CD4-positive, alpha-beta T cell treated with Interleukin-6 at 100 ng/mL for 8 hours (primary cell): ENCODE data around the gene TRIM71.
"Not testable (repeated sequence)": the region's sequence is repeated elsewhere in the genome, so short reads cannot be mapped to it uniquely, and the experiment has no call there.

Experiments used
- DNase-seq: peaks from one replicate; pipeline ENCODE4 v3.0.0-alpha.2; 2020; ENCODE audit warnings: mixed read lengths, low spot score

The TRIM71 gene

DNA sequence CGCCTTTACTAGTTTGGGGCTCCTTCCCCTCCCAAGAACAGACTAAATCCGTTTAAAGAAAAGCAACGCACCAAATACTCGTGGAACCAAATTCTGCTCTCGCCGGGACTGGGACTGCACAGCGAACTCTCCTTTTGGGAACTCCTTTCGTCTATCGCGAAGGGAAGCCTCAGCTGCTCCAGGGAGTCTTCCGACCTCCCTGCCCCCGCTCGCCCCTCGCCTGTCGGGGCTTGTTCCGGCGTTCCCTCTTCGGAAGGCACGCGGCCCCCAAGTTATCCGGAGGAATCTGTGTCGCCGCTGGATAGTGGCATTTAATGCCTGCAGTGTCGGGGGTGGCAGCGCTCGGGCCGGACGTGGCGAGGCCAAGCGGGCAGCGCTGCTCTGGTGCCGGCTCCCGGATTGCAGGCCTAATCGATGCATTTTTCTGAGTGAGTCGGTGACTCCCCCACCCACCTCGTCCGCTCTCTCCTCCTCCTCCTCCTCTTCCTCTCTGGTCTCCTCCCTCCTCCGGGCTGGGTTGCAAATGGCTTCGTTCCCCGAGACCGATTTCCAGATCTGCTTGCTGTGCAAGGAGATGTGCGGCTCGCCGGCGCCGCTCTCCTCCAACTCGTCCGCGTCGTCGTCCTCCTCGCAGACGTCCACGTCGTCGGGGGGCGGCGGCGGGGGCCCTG, at the start of gene TRIM71:
Gene TRIM71, plus strand, starts transcription at position 440 of the 671 bp plus-strand sequence. Its CDS starts 84 bp downstream, at position 524.
- DNase-seq, result no peak

GRCh38 chr3:32778389-32778788, 39.4 kb upstream of the TRIM71 start:
- DNase-seq, result no peak

GRCh38 chr3:32780071-32780734, 37.6 kb upstream of the TRIM71 start:
- no peak for DNase-seq

GRCh38 chr3:32780735-32781210, 37.0 kb upstream of the TRIM71 start:
- no peak for DNase-seq

DNA sequence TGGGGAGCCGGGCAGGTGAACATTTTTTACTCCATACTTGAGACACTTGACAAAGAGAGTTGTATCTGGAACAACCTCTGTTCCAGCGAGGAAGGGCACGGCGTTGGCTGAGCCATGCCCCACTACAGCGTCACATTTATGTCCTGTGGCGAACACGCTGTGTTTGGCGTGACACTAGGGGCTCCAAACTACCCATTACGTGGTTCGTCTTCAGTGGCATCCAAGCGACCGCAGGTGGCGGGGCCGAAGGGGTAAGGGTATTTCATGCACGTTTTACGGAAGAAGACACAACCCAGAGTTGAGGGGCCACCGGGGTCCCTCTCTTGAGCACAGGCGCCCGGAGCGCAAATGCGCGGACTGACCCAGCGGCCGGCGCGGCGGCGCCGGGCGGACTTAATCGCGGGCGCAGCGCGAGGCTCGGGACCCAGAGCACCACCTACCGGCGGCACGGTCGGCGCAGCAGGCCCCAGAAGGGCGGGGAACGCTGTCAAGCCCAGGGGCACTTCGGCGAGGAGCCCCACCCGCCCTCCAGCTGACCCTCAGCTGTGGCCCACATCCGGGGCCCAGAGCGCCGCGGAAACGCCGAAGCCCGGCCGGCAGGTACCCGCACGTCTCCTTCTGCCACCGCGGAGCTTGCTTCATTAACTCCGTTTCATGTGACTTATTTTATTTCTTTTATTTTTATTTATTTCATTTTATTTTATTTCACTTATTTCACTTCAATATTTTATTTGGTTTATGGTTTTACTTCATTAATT, 36.4 kb upstream of the TRIM71 start:
- DNase-seq, result peak; percentile 34

DNA sequence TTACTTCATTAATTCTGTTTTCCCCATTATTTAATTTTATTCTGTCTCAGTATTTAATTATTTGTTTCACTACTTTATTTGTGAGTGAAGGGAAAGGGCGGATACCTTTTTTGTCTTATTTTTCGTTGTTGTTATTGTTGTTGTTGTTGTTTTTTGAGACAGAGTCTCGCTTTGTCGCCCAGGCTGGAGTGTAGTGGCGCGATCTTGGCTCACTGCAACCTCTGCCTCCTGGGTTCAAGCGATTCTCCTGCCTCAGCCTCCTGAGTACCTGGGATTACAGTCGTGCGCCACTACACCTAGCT, 35.9 kb upstream of the TRIM71 start:
- DNase-seq, result not testable (repeated sequence)

GRCh38 chr3:32782407-32782806, 35.4 kb upstream of the TRIM71 start:
- DNase-seq, result no peak

- DNase-seq, result no peak
Measured at GRCh38 chr3:32791833-32792232, 26.0 kb upstream of the TRIM71 start.

GRCh38 chr3:32794487-32795308, 23.1 kb upstream of the TRIM71 start:
- no peak for DNase-seq

- not testable (repeated sequence) for DNase-seq
Measured at GRCh38 chr3:32796384-32796950, 21.3 kb upstream of the TRIM71 start.

GRCh38 chr3:32797776-32798175, 20.0 kb upstream of the TRIM71 start:
- DNase-seq, result no peak

DNA sequence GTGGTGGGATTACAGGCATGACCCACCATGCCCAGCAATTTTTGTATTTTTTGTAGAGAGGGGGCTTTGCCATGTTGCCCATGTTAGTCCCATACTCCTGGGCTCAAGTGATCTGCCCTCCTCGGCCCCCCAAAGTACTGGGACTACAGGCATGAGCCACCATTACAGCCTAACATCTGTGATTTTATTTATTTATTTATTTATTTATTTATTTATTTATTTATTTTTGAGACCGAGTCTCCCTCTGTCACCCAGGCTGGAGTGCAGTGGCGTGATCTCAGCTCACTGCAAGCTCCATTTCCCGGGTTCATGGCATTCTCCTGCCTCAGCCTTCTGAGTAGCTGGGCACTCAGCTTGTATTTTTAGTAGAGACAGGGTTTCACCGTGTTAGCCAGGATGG, 16.4 kb upstream of the TRIM71 start:
- not testable (repeated sequence) for DNase-seq

DNA sequence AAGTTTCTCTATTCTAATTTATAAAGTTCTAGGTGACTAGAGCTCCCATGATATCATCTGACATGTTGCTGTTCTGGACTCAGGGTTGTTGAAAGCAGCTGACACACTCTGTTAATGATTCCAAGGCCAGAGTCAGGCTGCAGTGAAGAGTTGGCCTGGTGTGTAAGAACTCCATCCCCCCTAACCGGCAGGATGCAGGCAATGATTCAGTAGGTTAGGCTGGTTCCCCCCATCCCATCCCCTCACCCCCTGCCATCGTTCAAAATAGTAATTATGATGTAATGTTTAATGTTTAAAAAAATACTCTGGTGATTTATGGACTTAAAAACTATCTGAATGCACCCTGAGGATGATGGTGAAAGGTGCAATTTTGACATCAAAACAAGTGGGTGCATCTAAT, 4.6 kb upstream of the TRIM71 start:
- no peak for DNase-seq

DNA sequence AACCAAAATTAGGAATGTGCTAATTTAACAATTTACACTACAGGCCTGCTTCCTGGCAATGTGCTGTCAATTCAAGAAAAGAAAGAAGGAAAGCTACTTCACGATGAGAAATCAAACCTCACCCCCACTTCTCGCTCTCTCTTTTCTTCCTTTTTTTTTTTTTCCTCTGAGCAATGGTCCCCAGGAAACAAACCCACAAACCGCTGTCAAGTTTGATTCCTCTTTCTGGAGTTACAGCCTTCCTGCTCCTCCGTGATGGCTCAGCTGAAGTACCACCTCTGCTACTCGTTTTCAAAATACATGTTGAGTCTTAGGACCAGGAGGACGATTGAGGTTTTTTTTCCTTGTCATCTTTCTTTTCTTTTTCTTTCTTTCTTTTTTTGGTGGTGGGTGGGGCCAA, 3.4 kb upstream of the TRIM71 start:
- no peak for DNase-seq

GRCh38 chr3:32815841-32816438, 1.9 kb upstream of the TRIM71 start:
- DNase-seq, result no peak

- no peak for DNase-seq
Measured at GRCh38 chr3:32816439-32817256, 1.1 kb upstream of the TRIM71 start.

- DNase-seq, result no peak
Measured at GRCh38 chr3:32817257-32817557, 590 bp upstream of the TRIM71 start.

GRCh38 chr3:32818229-32818969, 602 bp downstream of the TRIM71 start:
- no peak for DNase-seq

DNA sequence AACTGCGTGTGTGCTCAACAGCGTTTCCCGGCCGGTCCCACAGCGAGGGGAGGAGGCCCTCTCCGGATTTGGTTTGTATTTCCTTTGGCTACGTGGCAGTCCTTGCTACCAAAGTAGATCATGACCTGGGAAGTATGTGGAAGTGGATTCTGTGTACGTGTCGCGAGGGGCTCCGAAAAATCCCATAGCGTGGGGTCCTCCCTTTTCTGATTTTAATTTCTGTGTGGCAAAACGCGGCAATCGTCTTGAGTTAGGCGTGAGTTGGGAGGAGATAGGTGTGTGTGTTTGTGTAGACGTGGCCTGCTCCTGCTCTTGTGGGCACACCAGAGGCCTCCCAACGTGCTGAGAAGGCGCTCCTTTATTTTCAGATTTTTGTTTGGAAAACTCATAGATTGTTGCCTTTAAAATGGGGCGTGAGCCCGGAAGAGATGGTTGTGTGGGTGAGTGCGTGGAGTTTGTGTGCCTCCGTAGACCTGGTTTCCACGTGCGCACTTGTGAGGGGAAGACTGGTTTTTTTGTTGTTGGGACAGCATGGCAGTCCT, 1.2 kb downstream of the TRIM71 start:
- no peak for DNase-seq
